Endothelial cell of umbilical vein (primary cell): Measurements from ENCODE around the gene ZDHHC14. TPM values are rescaled to one million over a fixed set of nuclear protein-coding genes. Genes with fewer than 3 reads are reported as not detected.

Source experiments
- BruUV-seq: library from RNA; stranded (reverse); fragments of 400-500 nt; replicated peaks from 2 replicates; lab custom pipeline; 2021; lab: Mats Ljungman, UMichigan
- CTCF ChIA-PET: fragments of 300-600, 350-600 bp; sonication (Branson Sonifier 250); formaldehyde crosslinking; loops from one replicate; lab custom pipeline; 2021; ENCODE audit warnings: antibody characterized with exemption, inconsistent platforms; lab: Charles Lee
- POLR2A ChIA-PET: fragments of 300-600, 350-600 bp; sonication (Branson Sonifier 250); formaldehyde crosslinking; loops from one replicate; lab custom pipeline; 2021; ENCODE audit warnings: antibody characterized with exemption, inconsistent platforms; lab: Charles Lee
- DNase-seq: peaks from one replicate; pipeline ENCODE4 v3.0.0-alpha.2; 2011; ENCODE audit warnings: low read depth, low spot score
- FAIRE-seq: peaks from 2 replicates; lab custom pipeline; 2011; peaks lifted over from hg19 to GRCh38; lab: Jason Lieb, UNC
- H2AFZ ChIP-seq: 2 replicates; pipeline ENCODE4 v1.6.0; 2012; ENCODE audit warnings: low read depth, low read length, control low read depth, inconsistent platforms
- H3K27ac ChIP-seq: 2 replicates; pipeline ENCODE4 v1.5.1; 2011; ENCODE audit warnings: low read depth, mild to moderate bottlenecking, control low read depth, low read length, moderate library complexity; ENCODE audit not compliant: insufficient read depth
- H3K27me3 ChIP-seq, 2 experiments: 2 replicates each; pipeline versions ENCODE4 v1.6.0 to v1.6.1; 2011; ENCODE audit warnings: low read length in 2 of 2, mixed read lengths in 1 of 2; ENCODE audit not compliant: control insufficient read depth in 2 of 2, insufficient read depth in 2 of 2
- H3K36me3 ChIP-seq, 2 experiments: 2 replicates in 1 of 2; 3 replicates in 1 of 2; pipeline ENCODE4 v1.5.1; 2011; ENCODE audit warnings: low read length in 2 of 2, mild to moderate bottlenecking in 1 of 2, moderate library complexity in 1 of 2; ENCODE audit not compliant: control insufficient read depth in 2 of 2, insufficient read depth in 2 of 2; ENCODE audit errors: extremely low read depth in 1 of 2
- H3K4me1 ChIP-seq: 3 replicates; pipeline ENCODE4 v1.5.1; 2011; ENCODE audit warnings: mild to moderate bottlenecking, low read length; ENCODE audit not compliant: control insufficient read depth, insufficient read depth; ENCODE audit errors: extremely low read depth
- H3K4me2 ChIP-seq: 2 replicates; pipeline ENCODE4 v1.6.1; 2011; ENCODE audit warnings: low read length, control low read depth, mixed read lengths; ENCODE audit not compliant: insufficient read depth
- H3K4me3 ChIP-seq, 3 experiments: fragments of 200-600 bp in 1 of 3; sonication (generic), shearing (Covaris generic) in 1 of 3; replicated peaks in 1 of 3; 2 replicates each; pipeline ENCODE4 v1.5.1; 2011 to 2016; ENCODE audit warnings: control low read depth in 3 of 3, low read length in 3 of 3, mild to moderate bottlenecking in 2 of 3, inconsistent platforms in 1 of 3, low read depth in 1 of 3, moderate library complexity in 1 of 3; ENCODE audit not compliant: insufficient read depth in 1 of 3
- H3K79me2 ChIP-seq: 2 replicates; pipeline ENCODE4 v1.6.0; 2012; ENCODE audit warnings: low read length, inconsistent platforms; ENCODE audit not compliant: control insufficient read depth, insufficient read depth
- H3K9ac ChIP-seq: replicated peaks from 2 replicates; pipeline ENCODE3; 2011; ENCODE audit warnings: low read length, control low read depth; ENCODE audit not compliant: insufficient read depth; ENCODE audit errors: extremely low read depth
- H3K9me1 ChIP-seq: replicated peaks from 3 replicates; pipeline ENCODE4 v1.6.0; 2011; ENCODE audit warnings: mild to moderate bottlenecking, low read length; ENCODE audit not compliant: control insufficient read depth, insufficient read depth; ENCODE audit errors: extremely low read depth
- H3K9me3 ChIP-seq: replicated peaks from 2 replicates; pipeline ENCODE4 v1.5.1; 2012; ENCODE audit warnings: low read length, inconsistent platforms; ENCODE audit not compliant: control insufficient read depth, insufficient read depth
- H4K20me1 ChIP-seq: replicated peaks from 2 replicates; pipeline ENCODE3; 2011; ENCODE audit warnings: mild to moderate bottlenecking, low read length; ENCODE audit not compliant: control insufficient read depth, insufficient read depth; ENCODE audit errors: extremely low read depth
- EZH2 ChIP-seq: IDR thresholded peaks from 2 replicates; pipeline ENCODE4 v1.6.1; 2012; ENCODE audit warnings: borderline replicate concordance, low read depth, mild to moderate bottlenecking, moderate library complexity, low read length, inconsistent platforms; ENCODE audit not compliant: severe bottlenecking
- FOS ChIP-seq: IDR thresholded peaks from 2 replicates; pipeline ENCODE4 v1.6.1; 2011; ENCODE audit warnings: mild to moderate bottlenecking, low read length, moderate library complexity, borderline replicate concordance; ENCODE audit not compliant: insufficient read depth
- GATA2 ChIP-seq: IDR thresholded peaks from 2 replicates; pipeline ENCODE4 v1.7.0; 2011; ENCODE audit warnings: low read depth, mild to moderate bottlenecking, moderate library complexity, mixed read lengths, low read length; ENCODE audit not compliant: insufficient read length, insufficient read depth
- JUN ChIP-seq: IDR thresholded peaks from 2 replicates; pipeline ENCODE4 v1.6.1; 2011; ENCODE audit warnings: borderline replicate concordance, low read depth; ENCODE audit not compliant: insufficient read length, insufficient read depth
- MYC ChIP-seq: IDR thresholded peaks from one replicate; pipeline ENCODE4 v1.6.1; 2011; ENCODE audit warnings: mild to moderate bottlenecking, low read depth, low read length
- POLR2A ChIP-seq: IDR thresholded peaks from 2 replicates; pipeline ENCODE4 v1.6.1; 2012; ENCODE audit warnings: low read depth, mild to moderate bottlenecking, control low read depth, low read length
- POLR2AphosphoS5 ChIP-seq: IDR thresholded peaks from 2 replicates; pipeline ENCODE4 v1.6.1; 2012; ENCODE audit warnings: low read depth, mild to moderate bottlenecking, control low read depth, low read length, moderate library complexity; ENCODE audit not compliant: insufficient read depth
- dilution Hi-C: fragments of 300-500 bp; cut with MboI; formaldehyde crosslinking; loops from one replicate; pipeline ENCODE4 v1.15.0; 2019; ENCODE audit warnings: low sequenced_read_pairs; ENCODE audit not compliant: extremely low pct_ligation_motif_present
- intact Hi-C: fragments of 100-400 bp; cut with micrococcal nuclease; formaldehyde crosslinking; loops from one replicate; pipeline ENCODE4 v1.10.0; 2022
- polyA plus RNA-seq, 4 experiments: library from polyadenylated mRNA; depleted of rRNA in 3 of 4; stranded (reverse) in 3 of 4; unstranded in 1 of 4; fragments of >200 nt; gene quantifications; 2 replicates each; pipeline versions ENCODE4 v1.2.1 to v1.2.3, GENCODE V29; 2011 to 2012; ENCODE audit warnings: missing spikeins in 1 of 4
- total RNA-seq: library from RNA; stranded (reverse); gene quantifications from 2 replicates; pipeline ENCODE4 v1.2.3, GENCODE V29; 2021
- TF ChIP-seq, protein P1 (sequence below), 2 donors: IDR thresholded peaks; 1 replicate in 1 of 2; 2 replicates in 1 of 2; pipeline ENCODE4 v1.5.1; 2011; ENCODE audit warnings: low read length in 2 of 2, mild to moderate bottlenecking in 2 of 2, moderate library complexity in 2 of 2, control low read depth in 1 of 2, inconsistent platforms in 1 of 2, low read depth in 1 of 2; ENCODE audit not compliant: insufficient read depth in 1 of 2; ENCODE audit errors: extremely low read depth in 1 of 2
- TF ChIP-seq, protein P2 (sequence below): IDR thresholded peaks from 2 replicates; pipeline ENCODE4 v1.6.1; 2011; ENCODE audit not compliant: insufficient read depth, insufficient read length

The ZDHHC14 gene
- total and polyA plus RNA-seq, 2 donors (not counting 3 experiments of a cell fraction or from before 2014, with no cell fraction given), result 23.0 to 25.6 TPM

DNA sequence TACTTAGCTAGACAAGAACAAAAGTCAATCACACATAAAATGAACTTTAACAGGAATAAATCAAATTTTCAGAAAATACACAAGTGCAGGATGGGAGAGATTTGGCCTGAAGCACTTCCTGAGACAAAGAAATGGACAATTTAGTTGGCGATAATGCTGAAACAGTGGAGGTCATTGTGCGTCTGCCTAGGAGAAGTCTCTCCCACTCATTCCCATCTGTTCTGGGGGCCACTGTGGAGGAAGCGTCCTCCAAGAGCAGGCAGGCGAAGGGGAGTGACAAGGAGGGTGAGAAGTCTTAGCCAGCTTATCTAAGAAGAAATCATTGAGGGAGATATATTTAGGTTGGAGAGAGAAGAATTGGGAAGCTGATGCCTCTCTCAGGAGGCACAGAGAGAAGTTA is 47.5 kb upstream of the ZDHHC14 start:
- H3K27me3 ChIP-seq, result peaks cover 4 to 16% of the 10 kb centered on the region in 2 experiments
- H3K27ac ChIP-seq, result no peak overlapping the region
- FAIRE-seq, result no peak
- H3K9me3 ChIP-seq, result no peaks in the 10 kb centered on the region
- CTCF ChIA-PET, result interaction anchor here (1.5 to 8.2 kb wide), 4 partner anchors 9 to 333 kb away, joined by 6 to 92 read pairs (median 10); partner anchors contain the start of gene TMEM242
- peaks cover 6% of the 10 kb centered on the region for H3K4me1 ChIP-seq
- H3K36me3 ChIP-seq, result no peaks in the 10 kb centered on the region
- TF ChIP-seq POLR2AphosphoS5 (no peak), EZH2 (no peak), GATA2 (no peak), POLR2A (no peak), MYC (no peak), JUN (no peak), FOS (no peak)
- TF ChIP-seq, protein P1, sequence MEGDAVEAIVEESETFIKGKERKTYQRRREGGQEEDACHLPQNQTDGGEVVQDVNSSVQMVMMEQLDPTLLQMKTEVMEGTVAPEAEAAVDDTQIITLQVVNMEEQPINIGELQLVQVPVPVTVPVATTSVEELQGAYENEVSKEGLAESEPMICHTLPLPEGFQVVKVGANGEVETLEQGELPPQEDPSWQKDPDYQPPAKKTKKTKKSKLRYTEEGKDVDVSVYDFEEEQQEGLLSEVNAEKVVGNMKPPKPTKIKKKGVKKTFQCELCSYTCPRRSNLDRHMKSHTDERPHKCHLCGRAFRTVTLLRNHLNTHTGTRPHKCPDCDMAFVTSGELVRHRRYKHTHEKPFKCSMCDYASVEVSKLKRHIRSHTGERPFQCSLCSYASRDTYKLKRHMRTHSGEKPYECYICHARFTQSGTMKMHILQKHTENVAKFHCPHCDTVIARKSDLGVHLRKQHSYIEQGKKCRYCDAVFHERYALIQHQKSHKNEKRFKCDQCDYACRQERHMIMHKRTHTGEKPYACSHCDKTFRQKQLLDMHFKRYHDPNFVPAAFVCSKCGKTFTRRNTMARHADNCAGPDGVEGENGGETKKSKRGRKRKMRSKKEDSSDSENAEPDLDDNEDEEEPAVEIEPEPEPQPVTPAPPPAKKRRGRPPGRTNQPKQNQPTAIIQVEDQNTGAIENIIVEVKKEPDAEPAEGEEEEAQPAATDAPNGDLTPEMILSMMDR (IDR thresholded peaks at IDR 0.05; ENCODE audit: extremely low read depth in 1 of 2, insufficient read depth in 1 of 2, low read depth in 1 of 2, low read length in 2 of 2), result no peak
- TF ChIP-seq, protein P2, sequence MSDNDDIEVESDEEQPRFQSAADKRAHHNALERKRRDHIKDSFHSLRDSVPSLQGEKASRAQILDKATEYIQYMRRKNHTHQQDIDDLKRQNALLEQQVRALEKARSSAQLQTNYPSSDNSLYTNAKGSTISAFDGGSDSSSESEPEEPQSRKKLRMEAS, result no peak
- H4K20me1 ChIP-seq, result no peaks in the 10 kb centered on the region
- no TSS peak for BruUV-seq
- H3K4me3 ChIP-seq, result no peak overlapping the region
- H3K9me1 ChIP-seq, result no peaks in the 10 kb centered on the region
- H3K9ac ChIP-seq, result no peak overlapping the region
- no peak for DNase-seq
- POLR2A ChIA-PET, result no interaction called here
- no peaks in the 10 kb centered on the region for H3K79me2 ChIP-seq
- no peak overlapping the region for H3K4me2 ChIP-seq
- no peak overlapping the region for H2AFZ ChIP-seq
- intact Hi-C loops, result no loop called here
- dilution Hi-C loops, result no loop called here
